HG03060 (cell line): ENCODE data around the gene ADAM12.

Source experiments
- ATAC-seq: cut with Tn5 transposase; IDR thresholded peaks from one replicate; pipeline ENCODE4 v1.9.1; 2021; ENCODE audit warnings: low read depth, moderate number of reproducible peaks; ENCODE audit not compliant: unreplicated experiment

ADAM12 gene

GRCh38 chr10:126097558-126098225 is 290.6 kb downstream of the ADAM12 start:
- no peak for ATAC-seq

GRCh38 chr10:126094537-126094936 is 293.7 kb downstream of the ADAM12 start:
- ATAC-seq: no peak

- ATAC-seq: no peak
Measured at GRCh38 chr10:126092366-126093215, 295.7 kb downstream of the ADAM12 start.

GRCh38 chr10:126090911-126091728 is 297.2 kb downstream of the ADAM12 start:
- no peak for ATAC-seq

GRCh38 chr10:126090443-126090842 is 297.8 kb downstream of the ADAM12 start:
- no peak for ATAC-seq

- ATAC-seq: no peak
Measured at GRCh38 chr10:126087796-126088505, 300.3 kb downstream of the ADAM12 start.

- ATAC-seq: no peak
Measured at GRCh38 chr10:126087153-126087680, 301.1 kb downstream of the ADAM12 start.

- no peak for ATAC-seq
Measured at GRCh38 chr10:126085806-126086205, 302.5 kb downstream of the ADAM12 start.

- no peak for ATAC-seq
Measured at GRCh38 chr10:126084369-126084768, 303.9 kb downstream of the ADAM12 start.

- no peak for ATAC-seq
Measured at GRCh38 chr10:126083009-126083408, 305.3 kb downstream of the ADAM12 start.

GRCh38 chr10:126081841-126082466 is 306.3 kb downstream of the ADAM12 start:
- ATAC-seq: no peak

- no peak for ATAC-seq
Measured at GRCh38 chr10:126080879-126081411, 307.3 kb downstream of the ADAM12 start.

GRCh38 chr10:126080291-126080825 is 307.9 kb downstream of the ADAM12 start:
- ATAC-seq: no peak

GRCh38 chr10:126075009-126075408 is 313.3 kb downstream of the ADAM12 start:
- ATAC-seq: no peak

GRCh38 chr10:126074291-126074690 is 314.0 kb downstream of the ADAM12 start:
- ATAC-seq: no peak

GRCh38 chr10:126073606-126074005 is 314.7 kb downstream of the ADAM12 start:
- no peak for ATAC-seq

- no peak for ATAC-seq
Measured at GRCh38 chr10:126072622-126073021, 315.7 kb downstream of the ADAM12 start.

- ATAC-seq: no peak
Measured at GRCh38 chr10:126070476-126071215, 317.6 kb downstream of the ADAM12 start.
